Fibroblast of pulmonary artery (primary cell): Measurements from ENCODE around the gene CENPP.

Experiments used
- DNase-seq: peaks from one replicate; pipeline ENCODE4 v3.0.0-alpha.2; 2010; ENCODE audit warnings: low read depth
- H3K4me3 ChIP-seq: replicated peaks from 2 replicates; pipeline ENCODE4 v1.5.1; 2011; ENCODE audit warnings: low read depth, mild to moderate bottlenecking, control low read depth, low read length, moderate library complexity
- TF ChIP-seq, protein P1 (sequence below): IDR thresholded peaks from 2 replicates; pipeline ENCODE4 v1.5.1; 2011; ENCODE audit warnings: mild to moderate bottlenecking, control low read depth, low read length, inconsistent platforms; ENCODE audit errors: missing control alignments

Gene CENPP

DNA sequence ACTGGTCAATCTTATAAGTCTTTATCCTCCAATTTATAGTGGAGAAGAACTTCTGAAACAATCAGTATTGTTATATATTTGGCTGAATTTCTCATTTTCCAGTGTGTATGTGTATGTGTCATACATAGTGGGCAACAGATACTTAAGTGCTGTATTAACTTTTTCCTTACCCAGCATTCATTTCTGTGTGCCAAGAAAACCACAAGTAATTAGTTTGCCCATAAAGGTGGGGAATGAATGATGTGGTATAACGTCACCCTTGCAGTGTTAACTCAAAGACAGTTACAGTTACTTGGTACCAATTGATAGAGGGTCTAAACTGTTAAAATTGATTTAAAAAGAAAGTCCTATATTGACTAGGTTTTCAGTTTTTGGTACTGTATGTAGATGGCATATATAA, 76.6 kb downstream of the CENPP start:
- no peak overlapping the region for H3K4me3 ChIP-seq
- TF ChIP-seq, protein P1, sequence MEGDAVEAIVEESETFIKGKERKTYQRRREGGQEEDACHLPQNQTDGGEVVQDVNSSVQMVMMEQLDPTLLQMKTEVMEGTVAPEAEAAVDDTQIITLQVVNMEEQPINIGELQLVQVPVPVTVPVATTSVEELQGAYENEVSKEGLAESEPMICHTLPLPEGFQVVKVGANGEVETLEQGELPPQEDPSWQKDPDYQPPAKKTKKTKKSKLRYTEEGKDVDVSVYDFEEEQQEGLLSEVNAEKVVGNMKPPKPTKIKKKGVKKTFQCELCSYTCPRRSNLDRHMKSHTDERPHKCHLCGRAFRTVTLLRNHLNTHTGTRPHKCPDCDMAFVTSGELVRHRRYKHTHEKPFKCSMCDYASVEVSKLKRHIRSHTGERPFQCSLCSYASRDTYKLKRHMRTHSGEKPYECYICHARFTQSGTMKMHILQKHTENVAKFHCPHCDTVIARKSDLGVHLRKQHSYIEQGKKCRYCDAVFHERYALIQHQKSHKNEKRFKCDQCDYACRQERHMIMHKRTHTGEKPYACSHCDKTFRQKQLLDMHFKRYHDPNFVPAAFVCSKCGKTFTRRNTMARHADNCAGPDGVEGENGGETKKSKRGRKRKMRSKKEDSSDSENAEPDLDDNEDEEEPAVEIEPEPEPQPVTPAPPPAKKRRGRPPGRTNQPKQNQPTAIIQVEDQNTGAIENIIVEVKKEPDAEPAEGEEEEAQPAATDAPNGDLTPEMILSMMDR: no peak
- no peak for DNase-seq

DNA sequence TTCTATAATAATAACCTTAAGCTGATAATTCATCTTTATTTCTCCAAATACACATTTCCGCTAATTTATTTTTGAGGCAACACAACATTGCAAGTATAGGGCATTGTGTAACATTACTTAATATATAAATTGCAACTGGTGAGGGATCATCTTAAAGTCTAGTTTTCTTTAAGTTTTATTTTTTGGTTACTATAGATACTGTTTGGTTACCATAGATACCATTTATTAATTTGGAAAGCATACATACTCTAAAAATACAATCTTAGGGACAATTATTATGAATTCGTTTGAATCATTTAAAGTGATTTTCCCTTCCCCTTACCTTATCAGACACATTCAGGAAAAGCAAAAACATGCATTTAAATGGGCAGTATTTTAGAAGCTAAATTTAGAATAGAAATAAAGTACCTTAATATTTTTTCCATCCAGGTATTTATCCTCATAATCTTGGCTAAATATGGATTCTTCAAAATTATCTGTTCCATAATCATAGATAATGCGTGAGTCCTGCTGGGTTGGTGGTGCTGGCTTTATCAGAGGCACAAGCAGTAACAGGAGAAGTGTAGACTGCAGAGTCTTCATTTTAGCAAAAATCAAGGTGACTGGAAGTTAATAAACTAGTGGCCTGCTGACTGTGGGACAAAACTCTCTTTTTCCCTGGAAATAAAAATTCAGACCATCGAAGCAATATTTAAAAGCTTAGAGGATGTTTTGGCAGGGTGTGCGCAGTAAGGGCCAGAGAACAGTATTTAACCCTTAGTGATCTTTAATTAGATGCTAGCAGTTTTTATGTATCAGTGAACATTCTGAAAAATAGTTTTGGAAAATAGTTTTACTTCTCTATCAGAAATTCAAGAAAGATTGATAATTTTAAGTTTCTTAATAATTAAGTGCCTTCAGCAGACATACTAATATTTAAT, 77.3 kb downstream of the CENPP start:
- no peak overlapping the region for H3K4me3 ChIP-seq
- TF ChIP-seq, protein P1: no peak

DNA sequence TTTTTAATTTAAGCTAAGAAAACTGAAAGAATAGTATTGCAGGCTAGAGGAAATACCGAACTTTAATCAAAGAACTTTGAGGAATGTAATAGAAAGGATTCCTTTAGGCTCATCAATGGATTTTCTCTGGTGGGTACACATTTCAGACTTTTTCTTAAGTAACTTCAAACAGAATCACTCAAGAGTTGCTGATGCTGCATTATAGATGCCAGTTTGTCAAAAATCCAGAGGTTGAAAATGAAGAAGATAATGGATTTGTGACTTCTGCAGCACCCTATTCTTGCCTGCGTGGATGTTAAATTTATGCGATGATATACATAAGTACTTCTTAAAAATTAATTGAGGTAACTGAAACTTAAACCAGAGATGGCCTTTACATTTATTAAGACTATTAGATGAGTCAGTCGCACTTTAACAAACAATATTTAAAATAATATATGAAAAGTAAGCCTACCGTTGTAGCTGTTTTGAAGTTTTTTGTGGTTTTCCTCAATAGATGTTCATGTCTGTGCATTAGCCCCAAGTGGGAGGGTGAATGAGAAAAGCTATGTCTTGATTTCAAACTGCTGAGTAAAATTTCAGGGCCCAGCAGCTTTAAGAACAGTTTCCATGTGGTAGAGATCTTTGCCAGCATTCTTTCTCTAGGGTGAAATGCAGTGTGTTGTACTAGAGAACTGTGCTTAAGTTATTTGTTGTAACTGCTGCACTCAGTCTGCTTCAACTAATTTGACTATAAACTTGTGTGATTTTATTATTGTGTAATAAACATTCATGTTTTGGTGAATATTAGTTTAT, 78.5 kb downstream of the CENPP start, which contains the start of gene OGN:
OGN (minus strand) TSS at position 537 of the 795 bp plus-strand sequence. CDS start 1,171 bp downstream, outside the sequence.
- peak; percentile 24 for DNase-seq
- TF ChIP-seq, protein P1: no peak
- H3K4me3 ChIP-seq: no peak within 1 kb of the TSS

More for the DNA sequence above, 77.3 kb downstream of the CENPP start:
- DNase-seq: no peak

DNA sequence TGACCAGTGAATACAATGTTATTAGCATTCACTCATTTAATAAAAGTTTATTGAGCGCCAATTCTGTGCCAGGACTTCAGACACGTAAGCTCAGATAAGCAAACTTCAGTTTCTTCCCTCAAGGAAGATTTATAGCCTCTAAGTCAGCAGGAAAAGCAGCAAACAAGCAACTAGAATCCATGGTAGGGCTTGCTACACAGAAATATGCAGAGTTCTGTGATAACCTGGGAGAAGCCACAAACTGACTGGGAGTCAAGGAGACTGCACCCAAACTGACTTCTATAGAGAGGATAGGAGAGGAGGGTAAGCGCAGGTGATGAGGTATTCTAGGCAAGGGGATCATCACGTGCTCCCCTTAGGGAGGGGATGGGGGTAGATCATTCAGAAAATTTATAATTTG, 80.1 kb downstream of the CENPP start:
- no peak for DNase-seq
- TF ChIP-seq, protein P1: no peak
- H3K4me3 ChIP-seq: no peak overlapping the region

DNA sequence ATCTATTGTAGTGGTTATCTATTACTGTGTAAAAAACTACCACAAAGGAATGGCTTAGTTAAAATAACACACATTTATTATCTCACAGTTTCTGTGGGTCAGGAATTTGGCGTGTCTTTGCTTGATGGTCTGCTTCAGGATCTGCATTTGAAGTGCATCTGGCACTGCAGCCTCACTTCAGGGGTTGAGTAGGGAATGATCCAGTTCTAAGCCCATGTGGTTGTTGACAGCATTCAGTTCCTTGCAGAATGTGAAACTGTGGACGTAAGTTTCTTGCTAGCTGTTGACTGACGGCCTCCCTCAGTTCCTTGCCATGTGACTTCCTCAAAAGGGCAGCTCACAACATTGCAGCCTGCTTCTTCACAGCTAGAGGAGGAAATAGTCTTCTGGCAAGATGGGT, 80.7 kb downstream of the CENPP start:
- H3K4me3 ChIP-seq: no peak overlapping the region
- TF ChIP-seq, protein P1: no peak
- DNase-seq: peak; percentile 39

DNA sequence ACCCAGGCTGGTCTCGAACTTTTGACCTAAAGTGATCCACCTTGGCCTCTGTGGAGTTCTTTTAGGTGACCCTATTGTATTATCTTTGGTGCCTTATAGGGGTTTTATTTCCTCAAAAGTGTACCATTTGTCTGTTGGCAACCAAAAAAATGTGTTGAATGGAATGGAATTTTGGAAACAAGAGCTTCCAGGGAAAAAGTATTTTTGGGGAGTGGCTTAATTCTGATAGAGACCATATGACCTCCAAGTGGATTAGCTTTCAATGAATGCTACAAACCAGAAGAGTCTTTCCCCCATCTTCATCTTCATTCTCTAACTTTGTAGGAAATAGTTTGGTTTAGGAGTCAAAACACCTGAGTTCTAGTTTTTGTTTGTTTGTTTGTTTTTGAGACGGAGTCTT, 82.1 kb downstream of the CENPP start:
- no peak overlapping the region for H3K4me3 ChIP-seq
- no peak for DNase-seq
- TF ChIP-seq, protein P1: no peak
